ENCODE data around the gene MYO5B.

GRCh38 chr18:49893036-49893435 is 301.9 kb downstream of the MYO5B start:
- TF ChIP-seq, protein P1, sequence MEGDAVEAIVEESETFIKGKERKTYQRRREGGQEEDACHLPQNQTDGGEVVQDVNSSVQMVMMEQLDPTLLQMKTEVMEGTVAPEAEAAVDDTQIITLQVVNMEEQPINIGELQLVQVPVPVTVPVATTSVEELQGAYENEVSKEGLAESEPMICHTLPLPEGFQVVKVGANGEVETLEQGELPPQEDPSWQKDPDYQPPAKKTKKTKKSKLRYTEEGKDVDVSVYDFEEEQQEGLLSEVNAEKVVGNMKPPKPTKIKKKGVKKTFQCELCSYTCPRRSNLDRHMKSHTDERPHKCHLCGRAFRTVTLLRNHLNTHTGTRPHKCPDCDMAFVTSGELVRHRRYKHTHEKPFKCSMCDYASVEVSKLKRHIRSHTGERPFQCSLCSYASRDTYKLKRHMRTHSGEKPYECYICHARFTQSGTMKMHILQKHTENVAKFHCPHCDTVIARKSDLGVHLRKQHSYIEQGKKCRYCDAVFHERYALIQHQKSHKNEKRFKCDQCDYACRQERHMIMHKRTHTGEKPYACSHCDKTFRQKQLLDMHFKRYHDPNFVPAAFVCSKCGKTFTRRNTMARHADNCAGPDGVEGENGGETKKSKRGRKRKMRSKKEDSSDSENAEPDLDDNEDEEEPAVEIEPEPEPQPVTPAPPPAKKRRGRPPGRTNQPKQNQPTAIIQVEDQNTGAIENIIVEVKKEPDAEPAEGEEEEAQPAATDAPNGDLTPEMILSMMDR (conservative IDR thresholded peaks at IDR 0.05), result no peak
- TF ChIP-seq ZFX (IDR thresholded peaks at IDR 0.05), result no peak
